ENCODE results near the gene MFAP4.

MFAP4 gene

DNA sequence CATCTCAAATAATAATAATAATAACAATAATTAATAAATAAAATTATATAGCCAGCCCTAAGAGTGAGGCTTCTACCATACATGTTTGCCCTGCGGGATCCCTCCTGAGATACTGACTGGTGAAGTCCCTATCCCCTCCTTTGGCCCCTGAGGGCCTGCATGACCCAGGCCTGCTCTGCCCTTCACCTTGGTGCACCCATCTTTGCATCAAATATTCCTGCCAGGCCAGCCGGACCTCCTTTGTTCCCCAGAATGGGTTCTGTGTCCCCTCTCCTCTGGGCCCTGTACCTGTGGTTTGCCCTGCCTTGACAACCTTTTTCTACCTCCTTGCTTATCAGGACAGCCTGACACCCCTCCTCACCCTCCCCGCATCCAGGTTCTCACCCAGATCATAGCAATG lies 22.1 kb upstream of the MFAP4 start:
- H3K79me1 ChIP-seq (replicated peaks; ENCODE audit: low read length, poor library complexity, severe bottlenecking): no peaks in the 10 kb centered on the region
- peak overlapping the region; percentile 67 for H2BK15ac ChIP-seq (ENCODE audit: low read depth, poor library complexity, severe bottlenecking)
- no peak overlapping the region for H3K4ac ChIP-seq (ENCODE audit: low read depth in 1 of 2, low read length in 2 of 2)
- H2BK12ac ChIP-seq (ENCODE audit: low read length in 2 of 2): no peak overlapping the region
- H4K8ac ChIP-seq (ENCODE audit: low read length): no peak overlapping the region
- H3K9me3 ChIP-seq (ENCODE audit: control insufficient read depth, low read length): no peaks in the 10 kb centered on the region
- no peak overlapping the region for H3K4me3 ChIP-seq (ENCODE audit: insufficient read depth in 1 of 2, low read depth in 1 of 2, low read length in 2 of 2)
- H2AK5ac ChIP-seq (ENCODE audit: low read length, severe bottlenecking): no peak overlapping the region
- H3K4me1 ChIP-seq (ENCODE audit: control insufficient read depth, insufficient read depth, low read depth, low read length): peaks cover 17% of the 10 kb centered on the region
- no peak overlapping the region for H2BK120ac ChIP-seq (ENCODE audit: low read depth, low read length)
- 94% methylated on average over 2 of the region's 3 CpGs for WGBS
- H2BK5ac ChIP-seq (ENCODE audit: low read depth, low read length, poor library complexity, severe bottlenecking): no peak overlapping the region
- no peak overlapping the region for H4K91ac ChIP-seq (ENCODE audit: low read length)
- no peak for DNase-seq
- no peak overlapping the region for H3K9ac ChIP-seq (ENCODE audit: low read length)
- no peak overlapping the region for H3K23ac ChIP-seq (ENCODE audit: low read length in 2 of 2)
- no peak overlapping the region for H2AFZ ChIP-seq (ENCODE audit: low read depth, low read length)
- H3K14ac ChIP-seq (ENCODE audit: low read length in 2 of 2): no peak overlapping the region
- H3K4me2 ChIP-seq (ENCODE audit: low read length, poor library complexity, severe bottlenecking): no peak overlapping the region
- no peak overlapping the region for H3K27ac ChIP-seq (ENCODE audit: low read length, poor library complexity, severe bottlenecking)
- peak overlapping the region in 1 of 2 experiments; percentile 18 for H3K18ac ChIP-seq (ENCODE audit: low read depth in 1 of 2, low read length in 2 of 2)
- H3K27me3 ChIP-seq (ENCODE audit: control insufficient read depth in 1 of 2, insufficient read depth in 1 of 2, low read length in 2 of 2): peaks cover 0 to 19% of the 10 kb centered on the region in 2 experiments
- H3K36me3 ChIP-seq (ENCODE audit: control insufficient read depth in 1 of 2, insufficient read depth in 2 of 2, low read depth in 1 of 2, low read length in 2 of 2): no peaks in the 10 kb centered on the region

DNA sequence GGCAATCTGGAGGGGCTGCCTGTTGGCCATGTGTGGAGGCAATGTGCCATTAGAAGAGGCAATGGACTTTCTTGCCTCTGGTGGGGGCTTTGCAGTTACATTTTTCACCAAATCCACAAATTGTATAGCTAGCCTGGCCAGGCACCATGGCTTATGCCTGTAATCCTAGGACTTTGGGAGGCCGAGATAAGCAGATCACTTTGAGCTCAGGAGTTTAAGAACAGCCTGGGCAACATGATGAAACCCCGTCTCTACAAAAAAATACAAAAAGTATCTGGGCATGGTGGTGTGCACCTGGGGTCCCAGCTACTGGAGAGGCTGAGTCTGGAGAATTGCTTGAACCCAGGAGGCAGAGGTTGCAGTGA lies 21.3 kb upstream of the MFAP4 start:
- Histone ChIP-seq H3K4me2 (ENCODE audit: low read length, poor library complexity, severe bottlenecking) (no peak overlapping the region), H3K9ac (ENCODE audit: low read length) (no peak overlapping the region), H3K36me3 (ENCODE audit: control insufficient read depth in 1 of 2, insufficient read depth in 2 of 2, low read depth in 1 of 2, low read length in 2 of 2) (no peaks in the 10 kb centered on the region), H3K14ac (ENCODE audit: low read length in 2 of 2) (no peak overlapping the region), H3K79me1 (replicated peaks; ENCODE audit: low read length, poor library complexity, severe bottlenecking) (no peaks in the 10 kb centered on the region), H3K18ac (ENCODE audit: low read depth in 1 of 2, low read length in 2 of 2) (no peak overlapping the region), H2AK5ac (ENCODE audit: low read length, severe bottlenecking) (peak overlapping the region; percentile 15), H4K91ac (ENCODE audit: low read length) (no peak overlapping the region), H3K9me3 (ENCODE audit: control insufficient read depth, low read length) (no peaks in the 10 kb centered on the region), H2BK15ac (ENCODE audit: low read depth, poor library complexity, severe bottlenecking) (no peak overlapping the region), H2AFZ (ENCODE audit: low read depth, low read length) (no peak overlapping the region), H3K4me1 (ENCODE audit: control insufficient read depth, insufficient read depth, low read depth, low read length) (peaks cover 17% of the 10 kb centered on the region), H3K27me3 (ENCODE audit: control insufficient read depth in 1 of 2, insufficient read depth in 1 of 2, low read length in 2 of 2) (peaks cover 0 to 12% of the 10 kb centered on the region in 2 experiments), H3K4ac (ENCODE audit: low read depth in 1 of 2, low read length in 2 of 2) (no peak overlapping the region), H2BK120ac (ENCODE audit: low read depth, low read length) (no peak overlapping the region), H2BK12ac (ENCODE audit: low read length in 2 of 2) (no peak overlapping the region), H3K23ac (ENCODE audit: low read length in 2 of 2) (no peak overlapping the region), H3K27ac (ENCODE audit: low read length, poor library complexity, severe bottlenecking) (no peak overlapping the region), H2BK5ac (ENCODE audit: low read depth, low read length, poor library complexity, severe bottlenecking) (no peak overlapping the region), H4K8ac (ENCODE audit: low read length) (no peak overlapping the region), H3K4me3 (ENCODE audit: insufficient read depth in 1 of 2, low read depth in 1 of 2, low read length in 2 of 2) (no peak overlapping the region)
- WGBS: 80% methylated on average over 2 of the region's 2 CpGs
- no peak for DNase-seq

DNA sequence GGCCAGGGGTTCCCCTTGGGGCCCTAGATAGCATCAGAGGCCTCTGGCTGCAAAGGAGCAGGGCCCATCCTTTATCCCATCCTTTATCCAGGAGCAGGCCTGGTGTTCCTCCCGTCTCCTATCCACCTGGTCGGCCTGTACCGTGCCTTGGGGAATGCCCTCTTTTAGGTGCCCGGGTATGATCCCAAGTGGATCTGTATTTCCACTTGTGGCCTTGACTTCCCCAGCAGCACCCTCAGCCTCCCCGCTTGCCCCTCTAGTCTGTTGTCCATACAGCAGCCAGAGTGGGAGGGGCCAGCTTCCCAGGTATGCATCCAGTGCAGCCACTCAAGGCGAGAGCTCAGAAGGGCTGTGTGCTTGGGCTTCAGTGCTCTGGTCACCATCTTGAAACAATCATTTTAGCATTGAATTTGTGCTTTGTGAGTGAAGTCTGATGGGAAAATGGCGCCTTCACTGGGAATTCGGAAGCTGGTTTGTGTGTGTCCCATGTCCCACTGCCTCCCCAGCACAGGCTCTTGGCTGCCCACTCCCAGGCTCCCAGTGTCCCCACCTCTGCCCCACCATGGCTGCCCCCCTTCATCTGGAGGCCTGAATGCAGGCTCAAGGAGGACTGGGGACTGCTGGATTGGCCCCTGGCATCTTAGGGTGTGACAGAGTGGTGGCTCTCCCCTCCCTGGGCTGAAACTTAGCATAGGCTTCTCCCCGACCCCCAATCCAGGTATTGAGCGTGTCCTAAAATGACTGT lies 20.8 kb upstream of the MFAP4 start:
- Histone ChIP-seq H3K79me1 (replicated peaks; ENCODE audit: low read length, poor library complexity, severe bottlenecking) (no peaks in the 10 kb centered on the region), H3K4ac (ENCODE audit: low read depth in 1 of 2, low read length in 2 of 2) (no peak overlapping the region), H3K4me1 (ENCODE audit: control insufficient read depth, insufficient read depth, low read depth, low read length) (peaks cover 17% of the 10 kb centered on the region), H2AK5ac (ENCODE audit: low read length, severe bottlenecking) (peak overlapping the region; percentile 15), H4K8ac (ENCODE audit: low read length) (no peak overlapping the region), H3K4me2 (ENCODE audit: low read length, poor library complexity, severe bottlenecking) (no peak overlapping the region), H3K9me3 (ENCODE audit: control insufficient read depth, low read length) (no peaks in the 10 kb centered on the region), H3K9ac (ENCODE audit: low read length) (no peak overlapping the region), H2BK15ac (ENCODE audit: low read depth, poor library complexity, severe bottlenecking) (no peak overlapping the region), H3K27me3 (ENCODE audit: control insufficient read depth in 1 of 2, insufficient read depth in 1 of 2, low read length in 2 of 2) (peaks cover 0 to 9% of the 10 kb centered on the region in 2 experiments), H3K23ac (ENCODE audit: low read length in 2 of 2) (no peak overlapping the region), H2BK120ac (ENCODE audit: low read depth, low read length) (no peak overlapping the region), H3K4me3 (ENCODE audit: insufficient read depth in 1 of 2, low read depth in 1 of 2, low read length in 2 of 2) (no peak overlapping the region), H2AFZ (ENCODE audit: low read depth, low read length) (no peak overlapping the region), H2BK12ac (ENCODE audit: low read length in 2 of 2) (no peak overlapping the region), H4K91ac (ENCODE audit: low read length) (no peak overlapping the region), H3K14ac (ENCODE audit: low read length in 2 of 2) (no peak overlapping the region), H2BK5ac (ENCODE audit: low read depth, low read length, poor library complexity, severe bottlenecking) (no peak overlapping the region), H3K36me3 (ENCODE audit: control insufficient read depth in 1 of 2, insufficient read depth in 2 of 2, low read depth in 1 of 2, low read length in 2 of 2) (no peaks in the 10 kb centered on the region), H3K27ac (ENCODE audit: low read length, poor library complexity, severe bottlenecking) (no peak overlapping the region), H3K18ac (ENCODE audit: low read depth in 1 of 2, low read length in 2 of 2) (no peak overlapping the region)
- no peak for DNase-seq
- WGBS: 96% methylated on average over 10 of the region's 10 CpGs

DNA sequence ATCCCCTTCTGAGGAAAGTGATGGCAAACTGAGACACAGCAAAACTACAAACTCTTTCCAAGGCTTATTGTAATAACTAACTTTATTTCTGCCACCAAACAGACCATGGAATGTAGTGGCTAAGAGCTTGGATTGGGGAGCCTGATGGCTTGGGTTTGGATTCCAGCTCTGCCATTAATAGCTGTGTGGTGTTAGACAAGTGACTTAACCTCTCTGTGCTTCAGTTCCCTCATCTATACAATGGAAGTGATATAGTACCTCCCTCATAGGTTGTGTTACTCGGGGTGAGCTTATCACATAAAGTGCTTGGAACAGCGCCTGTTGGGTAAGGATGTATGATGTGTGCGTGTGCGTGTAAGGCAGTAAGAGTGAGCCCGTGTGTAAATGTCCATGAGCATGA lies 18.1 kb upstream of the MFAP4 start:
- Histone ChIP-seq H2AK5ac (ENCODE audit: low read length, severe bottlenecking) (no peak overlapping the region), H2BK15ac (ENCODE audit: low read depth, poor library complexity, severe bottlenecking) (no peak overlapping the region), H3K4me3 (ENCODE audit: insufficient read depth in 1 of 2, low read depth in 1 of 2, low read length in 2 of 2) (no peak overlapping the region), H3K4me2 (ENCODE audit: low read length, poor library complexity, severe bottlenecking) (no peak overlapping the region), H3K18ac (ENCODE audit: low read depth in 1 of 2, low read length in 2 of 2) (no peak overlapping the region), H3K36me3 (ENCODE audit: control insufficient read depth in 1 of 2, insufficient read depth in 2 of 2, low read depth in 1 of 2, low read length in 2 of 2) (no peaks in the 10 kb centered on the region), H3K14ac (ENCODE audit: low read length in 2 of 2) (no peak overlapping the region), H3K9ac (ENCODE audit: low read length) (no peak overlapping the region), H3K79me1 (replicated peaks; ENCODE audit: low read length, poor library complexity, severe bottlenecking) (no peaks in the 10 kb centered on the region), H3K4me1 (ENCODE audit: control insufficient read depth, insufficient read depth, low read depth, low read length) (peaks cover 9% of the 10 kb centered on the region), H3K27me3 (ENCODE audit: control insufficient read depth in 1 of 2, insufficient read depth in 1 of 2, low read length in 2 of 2) (no peaks in the 10 kb centered on the region), H2BK5ac (ENCODE audit: low read depth, low read length, poor library complexity, severe bottlenecking) (no peak overlapping the region), H3K4ac (ENCODE audit: low read depth in 1 of 2, low read length in 2 of 2) (no peak overlapping the region), H3K23ac (ENCODE audit: low read length in 2 of 2) (no peak overlapping the region), H2BK120ac (ENCODE audit: low read depth, low read length) (no peak overlapping the region), H3K27ac (ENCODE audit: low read length, poor library complexity, severe bottlenecking) (no peak overlapping the region), H4K8ac (ENCODE audit: low read length) (no peak overlapping the region), H2BK12ac (ENCODE audit: low read length in 2 of 2) (no peak overlapping the region), H3K9me3 (ENCODE audit: control insufficient read depth, low read length) (no peaks in the 10 kb centered on the region), H2AFZ (ENCODE audit: low read depth, low read length) (no peak overlapping the region), H4K91ac (ENCODE audit: low read length) (peak overlapping the region; percentile 34)
- WGBS: 92% methylated on average over 5 of the region's 5 CpGs
- DNase-seq: no peak

Measured in mesenchymal stem cell (in vitro differentiated cells and primary cell).